Parathyroid adenoma (tissue), 2 donors: Measurements from ENCODE around the gene HOXC12.

Experiments used
- H2AFZ ChIP-seq: fragments of 300-600 bp; sonication (generic); one replicate; pipeline ENCODE4 v1.7.0; 2017; ENCODE audit warnings: antibody characterized with exemption, mild to moderate bottlenecking
- H3K27ac ChIP-seq: fragments of 300-600 bp; sonication (generic); one replicate; pipeline ENCODE4 v1.7.0; 2017
- H3K27me3 ChIP-seq: fragments of 300-600 bp; sonication (generic); one replicate; pipeline ENCODE4 v1.7.0; 2017; ENCODE audit warnings: low read length; ENCODE audit not compliant: control insufficient read depth, insufficient read depth
- H3K36me3 ChIP-seq: fragments of 300-600 bp; sonication (generic); one replicate; pipeline ENCODE4 v1.7.0; 2017; ENCODE audit warnings: low read length; ENCODE audit not compliant: control insufficient read depth, insufficient read depth
- H3K4me1 ChIP-seq: fragments of 300-600 bp; sonication (generic); one replicate; pipeline ENCODE4 v1.7.0; 2017; ENCODE audit warnings: control low read depth
- H3K4me2 ChIP-seq: fragments of 300-600 bp; sonication (generic); one replicate; pipeline ENCODE4 v1.7.0; 2017; ENCODE audit warnings: low read length
- H3K4me3 ChIP-seq: fragments of 300-600 bp; sonication (generic); one replicate; pipeline ENCODE4 v1.7.0; 2017; ENCODE audit warnings: low read depth, low read length
- H3K79me2 ChIP-seq: fragments of 300-600 bp; sonication (generic); one replicate; pipeline ENCODE4 v1.7.0; 2017; ENCODE audit warnings: control low read depth
- H3K9ac ChIP-seq: fragments of 300-600 bp; sonication (generic); one replicate; pipeline ENCODE4 v1.7.0; 2017; ENCODE audit warnings: mild to moderate bottlenecking
- H3K9me3 ChIP-seq: fragments of 300-600 bp; sonication (generic); one replicate; pipeline ENCODE4 v1.7.0; 2017; ENCODE audit warnings: low read length; ENCODE audit not compliant: control insufficient read depth
- TF ChIP-seq, protein P1 (sequence below): fragments of 300-600 bp; sonication (generic); IDR thresholded peaks from one replicate; pipeline ENCODE4 v1.7.0; 2017; ENCODE audit warnings: antibody characterized with exemption, mild to moderate bottlenecking
- donor health status: primary hyperparathyroidism.

HOXC12 gene

DNA sequence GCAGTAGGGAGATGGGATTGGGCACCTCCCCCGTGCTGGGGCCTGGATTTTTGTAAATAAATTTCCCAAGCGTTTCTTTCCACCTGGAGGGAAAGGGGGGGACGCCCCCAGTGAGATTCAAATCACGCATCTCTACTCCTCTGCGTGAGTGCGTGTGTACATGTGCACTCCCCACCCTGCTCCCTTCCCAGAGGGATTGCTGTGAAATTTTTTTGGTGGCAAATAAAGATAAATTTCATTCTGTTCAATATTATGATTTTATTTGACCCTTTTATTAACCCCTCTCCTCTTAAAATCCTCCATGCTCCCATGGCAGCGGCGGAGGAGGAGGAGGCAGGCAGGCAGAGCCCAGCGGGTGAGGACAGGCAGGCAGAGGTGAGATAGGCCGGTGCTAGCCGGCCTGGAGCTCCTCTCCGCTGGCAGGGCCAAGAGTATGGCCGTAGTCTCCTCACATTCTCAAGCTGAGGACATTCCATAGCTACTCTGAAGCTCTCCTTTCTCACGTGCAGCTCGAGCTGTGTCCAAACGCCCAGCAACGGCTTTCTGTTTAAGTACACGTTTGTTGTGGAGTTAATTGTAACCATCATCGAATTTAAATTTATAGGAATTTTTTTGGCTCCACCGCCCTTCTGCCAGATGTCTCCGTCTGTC is 21.6 kb downstream of the HOXC12 start:
- Histone ChIP-seq H3K36me3 (no peaks in the 10 kb centered on the region), H3K4me1 (no peaks in the 10 kb centered on the region), H3K79me2 (no peaks in the 10 kb centered on the region), H2AFZ (no peak overlapping the region), H3K4me2 (no peak overlapping the region), H3K27ac (no peak overlapping the region), H3K27me3 (peaks cover 32% of the 10 kb centered on the region), H3K4me3 (no peak overlapping the region), H3K9me3 (no peaks in the 10 kb centered on the region), H3K9ac (no peak overlapping the region)
- TF ChIP-seq, protein P1, sequence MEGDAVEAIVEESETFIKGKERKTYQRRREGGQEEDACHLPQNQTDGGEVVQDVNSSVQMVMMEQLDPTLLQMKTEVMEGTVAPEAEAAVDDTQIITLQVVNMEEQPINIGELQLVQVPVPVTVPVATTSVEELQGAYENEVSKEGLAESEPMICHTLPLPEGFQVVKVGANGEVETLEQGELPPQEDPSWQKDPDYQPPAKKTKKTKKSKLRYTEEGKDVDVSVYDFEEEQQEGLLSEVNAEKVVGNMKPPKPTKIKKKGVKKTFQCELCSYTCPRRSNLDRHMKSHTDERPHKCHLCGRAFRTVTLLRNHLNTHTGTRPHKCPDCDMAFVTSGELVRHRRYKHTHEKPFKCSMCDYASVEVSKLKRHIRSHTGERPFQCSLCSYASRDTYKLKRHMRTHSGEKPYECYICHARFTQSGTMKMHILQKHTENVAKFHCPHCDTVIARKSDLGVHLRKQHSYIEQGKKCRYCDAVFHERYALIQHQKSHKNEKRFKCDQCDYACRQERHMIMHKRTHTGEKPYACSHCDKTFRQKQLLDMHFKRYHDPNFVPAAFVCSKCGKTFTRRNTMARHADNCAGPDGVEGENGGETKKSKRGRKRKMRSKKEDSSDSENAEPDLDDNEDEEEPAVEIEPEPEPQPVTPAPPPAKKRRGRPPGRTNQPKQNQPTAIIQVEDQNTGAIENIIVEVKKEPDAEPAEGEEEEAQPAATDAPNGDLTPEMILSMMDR = no peak

DNA sequence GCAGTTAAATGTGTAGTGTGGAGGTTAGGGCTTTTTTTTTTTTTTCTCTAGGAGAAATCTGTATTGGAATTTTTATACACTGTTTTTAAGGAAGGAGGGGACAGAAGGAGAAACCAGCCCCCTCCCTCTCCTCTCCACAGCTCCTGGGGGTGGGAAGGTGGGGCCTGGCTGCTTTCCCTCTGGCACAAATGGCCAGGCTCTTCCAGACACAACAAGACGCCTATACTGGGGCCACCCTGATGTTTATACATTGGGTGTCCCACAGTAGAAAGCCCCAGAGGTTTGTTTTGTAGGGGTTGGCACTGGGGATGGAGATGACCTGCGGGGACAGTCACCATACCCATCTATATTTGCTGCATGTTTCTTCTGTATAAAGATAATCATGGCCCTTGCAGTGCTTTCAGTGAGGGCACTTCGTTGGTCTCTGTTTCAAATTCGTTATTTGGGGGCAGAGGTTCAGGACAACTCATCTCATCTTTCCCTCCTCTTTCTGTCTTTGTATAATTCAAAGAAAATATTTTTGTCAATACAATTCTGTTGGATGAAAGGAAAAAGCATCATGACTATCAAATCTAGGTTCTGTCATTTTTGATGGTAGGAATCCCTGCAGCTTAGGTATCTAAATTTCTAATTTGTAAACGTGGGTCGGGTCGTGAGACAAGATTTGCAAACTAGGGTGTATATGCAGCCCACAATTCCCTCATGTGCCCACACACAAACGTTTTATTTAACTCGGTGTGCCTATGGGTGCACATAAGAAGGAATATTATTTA is 22.3 kb downstream of the HOXC12 start:
- Histone ChIP-seq H3K9ac (no peak overlapping the region), H3K4me3 (no peak overlapping the region), H3K4me1 (no peaks in the 10 kb centered on the region), H3K27me3 (peaks cover 36% of the 10 kb centered on the region), H3K36me3 (no peaks in the 10 kb centered on the region), H2AFZ (no peak overlapping the region), H3K79me2 (no peaks in the 10 kb centered on the region), H3K9me3 (no peaks in the 10 kb centered on the region), H3K27ac (no peak overlapping the region), H3K4me2 (no peak overlapping the region)
- TF ChIP-seq, protein P1 = no peak

DNA sequence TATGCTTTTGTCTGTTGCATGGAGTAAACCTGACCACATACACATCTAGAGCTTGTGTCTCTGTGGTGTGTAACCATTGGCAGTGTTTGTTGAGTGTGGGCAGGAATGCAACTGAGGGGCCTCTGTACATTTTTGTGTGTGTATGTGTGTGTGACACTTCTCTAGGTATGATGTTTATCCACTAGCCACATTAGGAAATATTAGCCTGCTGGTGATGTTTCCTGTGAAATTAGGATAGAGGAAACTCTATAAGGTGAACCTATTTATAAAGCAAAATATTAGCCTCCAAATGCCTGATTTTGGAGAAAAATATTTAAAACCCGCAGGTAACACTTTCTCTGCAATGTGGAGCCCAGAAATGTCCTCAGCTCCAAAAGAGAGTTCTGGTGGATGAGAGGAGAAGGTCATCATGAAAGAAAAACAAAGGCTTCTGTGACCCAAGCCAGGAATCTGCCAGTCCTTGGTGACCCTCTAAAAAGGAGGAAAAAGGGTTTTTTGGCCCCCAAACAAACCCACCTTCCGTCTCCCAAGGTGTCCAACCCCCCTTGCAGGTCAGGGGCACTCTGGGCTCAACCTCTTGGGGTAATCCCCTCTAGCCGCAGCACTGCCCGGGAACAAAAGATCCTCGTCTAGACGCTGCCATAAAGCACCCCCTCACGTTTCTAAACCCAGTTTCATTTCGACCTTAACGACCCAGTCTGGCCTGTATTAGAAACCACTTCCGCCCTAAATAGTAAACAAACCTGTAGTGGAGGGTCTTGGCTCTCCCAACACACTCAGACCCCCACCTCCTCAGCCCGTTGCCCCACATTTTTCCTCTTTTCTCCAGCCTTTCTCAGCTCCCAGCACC is 23.1 kb downstream of the HOXC12 start:
- Histone ChIP-seq H3K9me3 (no peaks in the 10 kb centered on the region), H3K4me1 (no peaks in the 10 kb centered on the region), H3K9ac (no peak overlapping the region), H3K27ac (no peak overlapping the region), H3K4me3 (no peak overlapping the region), H3K36me3 (no peaks in the 10 kb centered on the region), H3K27me3 (peaks cover 35% of the 10 kb centered on the region), H3K79me2 (no peaks in the 10 kb centered on the region), H2AFZ (no peak overlapping the region), H3K4me2 (no peak overlapping the region)
- TF ChIP-seq, protein P1 = no peak

DNA sequence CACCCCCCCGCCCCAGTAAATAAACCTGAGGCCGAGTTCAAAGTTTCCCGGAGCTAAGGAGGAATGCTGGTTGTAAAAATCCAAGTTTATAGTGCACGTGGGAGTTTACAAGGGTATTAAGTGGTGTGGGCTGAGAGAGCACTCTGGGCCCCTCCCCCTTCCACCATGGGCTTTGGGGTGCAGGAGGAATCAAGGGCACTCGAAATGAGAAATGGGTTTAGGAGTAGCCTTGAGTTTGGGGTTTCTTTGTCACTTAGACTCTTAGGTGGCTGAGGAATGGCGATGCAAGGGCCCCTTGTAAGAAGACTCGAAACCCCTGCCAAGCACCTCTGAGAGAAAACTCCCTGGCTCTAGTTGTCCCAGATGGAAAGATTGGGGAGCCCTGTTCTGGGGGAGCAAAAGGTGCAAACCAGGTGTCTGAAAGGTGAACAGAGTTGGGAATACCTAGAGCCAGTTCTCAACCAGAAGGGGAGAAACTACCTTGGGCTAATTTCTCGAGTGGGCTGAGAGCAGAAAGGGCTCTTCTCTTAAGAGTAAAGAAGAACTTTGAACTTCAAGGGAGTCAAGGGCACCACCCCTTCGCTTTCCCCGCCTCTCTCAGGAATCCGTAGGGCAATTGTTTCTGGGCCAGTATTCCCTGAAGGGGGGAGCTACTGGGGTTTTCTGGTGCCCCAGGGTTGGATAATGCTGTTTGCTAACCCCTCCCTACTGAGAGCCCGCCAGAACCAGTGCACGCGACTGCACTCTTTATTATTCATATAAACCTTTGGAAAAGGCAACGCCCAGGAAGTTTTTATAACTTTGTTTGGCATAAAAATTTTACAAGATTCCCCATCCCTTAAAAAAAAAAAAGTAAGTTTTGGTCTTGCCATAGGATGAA is 24.0 kb downstream of the HOXC12 start:
- Histone ChIP-seq H3K27ac (no peak overlapping the region), H3K4me3 (no peak overlapping the region), H3K4me1 (no peaks in the 10 kb centered on the region), H3K36me3 (no peaks in the 10 kb centered on the region), H3K9me3 (no peaks in the 10 kb centered on the region), H3K9ac (no peak overlapping the region), H3K27me3 (peaks cover 34% of the 10 kb centered on the region), H3K79me2 (no peaks in the 10 kb centered on the region), H2AFZ (no peak overlapping the region), H3K4me2 (no peak overlapping the region)
- TF ChIP-seq, protein P1 = no peak
